ENCODE results near the gene NDC1. TPM values are rescaled to one million over a fixed set of nuclear protein-coding genes. Genes with fewer than 3 reads are reported as not detected.

Gene NDC1
- polyA plus RNA-seq, 4 donors = 25.6 to 31.6 (median 29.0) TPM

- no peak for DNase-seq (ENCODE audit: low read depth in 4 of 4, low spot score in 2 of 4)
Observed at GRCh38 chr1:53715478-53715877, 122.6 kb downstream of the NDC1 start.

Other genes with a start within 250 kb of the NDC1 start
- gene GLIS1, start 99.1 kb downstream of the NDC1 start, polyA plus RNA-seq (ENCODE audit: insufficient read length in 4 of 4) = 1 to 10 TPM; 1.8 to 3.6 (median 3.0) TPM
- gene YIPF1, start 51.5 kb upstream of the NDC1 start, polyA plus RNA-seq (ENCODE audit: insufficient read length in 4 of 4) = 10 to 100 TPM; 31.1 to 36.3 (median 33.1) TPM
- 10 to 100 TPM in 1 of 4 donors, 1 to 10 TPM in 3; 3.8 to 10.3 (median 7.8) TPM for gene DIO1, start 55.9 kb upstream of the NDC1 start, polyA plus RNA-seq (ENCODE audit: insufficient read length in 4 of 4)
- 10 to 100 TPM; 44.9 to 66.6 (median 48.3) TPM for gene IFT25, start 107.4 kb upstream of the NDC1 start, polyA plus RNA-seq (ENCODE audit: insufficient read length in 4 of 4)
- gene LRRC42, start 108.1 kb upstream of the NDC1 start, polyA plus RNA-seq (ENCODE audit: insufficient read length in 4 of 4) = 10 to 100 TPM; 38.6 to 48.1 (median 42.1) TPM
- under 1 TPM in 1 of 4 donors, not detected in 3; 0.08 TPM for gene LDLRAD1, start 179.9 kb upstream of the NDC1 start, polyA plus RNA-seq (ENCODE audit: insufficient read length in 4 of 4)
- 100 to 1,000 TPM; 304 to 435 (median 349) TPM for gene TMEM59, start 214.9 kb upstream of the NDC1 start, polyA plus RNA-seq (ENCODE audit: insufficient read length in 4 of 4)
- 1 to 10 TPM; 8.2 to 9.6 (median 8.6) TPM for gene TCEANC2, start 215.3 kb upstream of the NDC1 start, polyA plus RNA-seq (ENCODE audit: insufficient read length in 4 of 4)

Data from left renal cortex interstitium (tissue), 4 donors.